Liver (tissue), 9 donors: ENCODE measurements around the gene EXOC7. TPM values are rescaled to one million over a fixed set of nuclear protein-coding genes. Genes with fewer than 3 reads are reported as not detected.

Experiments
- DNase-seq: peaks from one replicate; pipeline ENCODE4 v3.0.0-alpha.2; 2017; ENCODE audit warnings: low spot score
- H3K27ac ChIP-seq, 2 donors: one replicate each; pipeline ENCODE4 v1.7.0; 2013; ENCODE audit warnings: inconsistent platforms in 2 of 2, low read length in 2 of 2, control low read depth in 1 of 2, low read depth in 1 of 2, mild to moderate bottlenecking in 1 of 2
- H3K27me3 ChIP-seq, 4 donors: one replicate each; pipeline versions ENCODE4 v1.6.1 to v1.7.0; 2013; ENCODE audit warnings: low read length in 3 of 4, inconsistent platforms in 1 of 4, mild to moderate bottlenecking in 1 of 4, moderate library complexity in 1 of 4; ENCODE audit not compliant: control insufficient read depth in 4 of 4, insufficient read depth in 4 of 4
- H3K36me3 ChIP-seq, 4 donors: one replicate each; pipeline versions ENCODE4 v1.6.1 to v1.7.0; 2013; ENCODE audit warnings: low read length in 3 of 4, mild to moderate bottlenecking in 3 of 4, low read depth in 1 of 4, moderate library complexity in 1 of 4; ENCODE audit not compliant: control insufficient read depth in 4 of 4, insufficient read depth in 3 of 4
- H3K4me1 ChIP-seq, 4 donors: one replicate each; pipeline versions ENCODE4 v1.6.1 to v1.7.0; 2013; ENCODE audit warnings: low read length in 3 of 4, mild to moderate bottlenecking in 3 of 4, moderate library complexity in 1 of 4; ENCODE audit not compliant: control insufficient read depth in 4 of 4, insufficient read depth in 4 of 4
- H3K4me3 ChIP-seq, 3 donors: one replicate each; pipeline versions ENCODE4 v1.6.1 to v1.7.0; 2013; ENCODE audit warnings: low read length in 3 of 3, control low read depth in 1 of 3, low read depth in 1 of 3, mild to moderate bottlenecking in 1 of 3
- H3K9ac ChIP-seq, 2 donors: one replicate each; pipeline ENCODE4 v1.7.0; 2013; ENCODE audit warnings: low read length in 2 of 2, mild to moderate bottlenecking in 2 of 2, moderate library complexity in 2 of 2, control low read depth in 1 of 2, low read depth in 1 of 2
- H3K9me3 ChIP-seq, 4 donors: one replicate each; pipeline versions ENCODE4 v1.6.1 to v1.7.0; 2013; ENCODE audit warnings: low read length in 3 of 4; ENCODE audit not compliant: control insufficient read depth in 4 of 4
- EGR1 ChIP-seq, 2 donors: IDR thresholded peaks; 2 replicates each; pipeline ENCODE4 v1.6.1; 2016 to 2018; ENCODE audit warnings: antibody characterized with exemption in 2 of 2, low read depth in 2 of 2
- FOXA1 ChIP-seq: IDR thresholded peaks from 2 replicates; pipeline ENCODE4 v1.6.1; 2016; ENCODE audit warnings: antibody characterized with exemption
- FOXA2 ChIP-seq: IDR thresholded peaks from 2 replicates; pipeline ENCODE4 v1.6.1; 2016; ENCODE audit warnings: antibody characterized with exemption
- GABPA ChIP-seq, 2 donors: IDR thresholded peaks in 1 of 2; conservative IDR thresholded peaks in 1 of 2; 2 replicates each; pipeline ENCODE4 v1.6.1; 2016; ENCODE audit warnings: antibody characterized with exemption in 2 of 2, mild to moderate bottlenecking in 1 of 2, moderate library complexity in 1 of 2
- HNF4A ChIP-seq, 2 donors: conservative IDR thresholded peaks; 2 replicates each; pipeline ENCODE4 v1.6.1; 2016; ENCODE audit warnings: antibody characterized with exemption in 2 of 2, mild to moderate bottlenecking in 2 of 2
- HNF4G ChIP-seq: IDR thresholded peaks from 2 replicates; pipeline ENCODE4 v1.6.1; 2016; ENCODE audit warnings: antibody characterized with exemption
- JUND ChIP-seq, 2 donors: IDR thresholded peaks; 2 replicates each; pipeline ENCODE4 v1.6.1; 2016; ENCODE audit warnings: antibody characterized with exemption in 2 of 2
- RAD21 ChIP-seq, 2 donors: IDR thresholded peaks; 2 replicates each; pipeline ENCODE4 v1.6.1; 2016; ENCODE audit warnings: antibody characterized with exemption in 2 of 2, mild to moderate bottlenecking in 2 of 2
- RXRA ChIP-seq, 2 donors: IDR thresholded peaks; 2 replicates each; pipeline ENCODE4 v1.6.1; 2017 to 2018; ENCODE audit warnings: antibody characterized with exemption in 2 of 2, mild to moderate bottlenecking in 1 of 2
- SP1 ChIP-seq: IDR thresholded peaks from 2 replicates; pipeline ENCODE4 v1.6.1; 2018; ENCODE audit warnings: antibody characterized with exemption, mild to moderate bottlenecking
- TAF1 ChIP-seq: conservative IDR thresholded peaks from 2 replicates; pipeline ENCODE4 v1.6.1; 2016; ENCODE audit warnings: antibody characterized with exemption, mild to moderate bottlenecking
- YY1 ChIP-seq: IDR thresholded peaks from 2 replicates; pipeline ENCODE4 v1.6.1; 2016; ENCODE audit warnings: antibody characterized with exemption, mild to moderate bottlenecking
- WGBS: extraction: QIAGEN DNeasy Blood & Tissue Kit; methylation state at CpG from one replicate; pipeline ENCODE4 v1.1.7; 2013; 5-methylcytosine and 5-hydroxymethylcytosine counted together
- polyA plus RNA-seq, 2 donors: library from polyadenylated mRNA; stranded (reverse) in 1 of 2; unstranded in 1 of 2; fragments of 200-250 nt in 1 of 2; fragments of >200 nt in 1 of 2; fragmentation: Nextera tagmentation in 1 of 2; extraction: Ambion mirVana in 1 of 2; gene quantifications; one replicate each; pipeline versions ENCODE4 v1.2.1 to v1.2.3, GENCODE V29; 2013 to 2015
- total RNA-seq, 2 donors: library from RNA; depleted of rRNA; stranded (reverse); fragments of >200 nt; gene quantifications; one replicate each; pipeline ENCODE4 v1.2.3, GENCODE V29; 2014
- TF ChIP-seq, protein P1 (sequence below): fragments of 150-350 bp; IDR thresholded peaks from 2 replicates; pipeline ENCODE4 v1.5.1; 2017; ENCODE audit warnings: improper control_type of control experiment, low read depth, low read length; ENCODE audit not compliant: missing input control
- TF ChIP-seq, protein P2 (sequence below): IDR thresholded peaks from 2 replicates; pipeline ENCODE4 v1.6.1; 2016; ENCODE audit warnings: antibody characterized with exemption
- TF ChIP-seq, protein P3 (sequence below): IDR thresholded peaks from 2 replicates; pipeline ENCODE4 v1.6.1; 2016; ENCODE audit warnings: antibody characterized with exemption
- TF ChIP-seq, protein P4 (sequence below): IDR thresholded peaks from 2 replicates; pipeline ENCODE4 v1.6.1; 2016; ENCODE audit warnings: antibody characterized with exemption, mild to moderate bottlenecking
- TF ChIP-seq, protein P5 (sequence below): IDR thresholded peaks from 2 replicates; pipeline ENCODE4 v1.6.1; 2016; ENCODE audit warnings: antibody characterized with exemption
- donor health status: healthy.
- donor health status: healthy.
- donor health status: healthy.
- donor health status: healthy.
- donor health status: healthy.

The EXOC7 gene
- total and polyA plus RNA-seq, 4 donors: 28.0 to 64.8 (median 38.2) TPM

DNA sequence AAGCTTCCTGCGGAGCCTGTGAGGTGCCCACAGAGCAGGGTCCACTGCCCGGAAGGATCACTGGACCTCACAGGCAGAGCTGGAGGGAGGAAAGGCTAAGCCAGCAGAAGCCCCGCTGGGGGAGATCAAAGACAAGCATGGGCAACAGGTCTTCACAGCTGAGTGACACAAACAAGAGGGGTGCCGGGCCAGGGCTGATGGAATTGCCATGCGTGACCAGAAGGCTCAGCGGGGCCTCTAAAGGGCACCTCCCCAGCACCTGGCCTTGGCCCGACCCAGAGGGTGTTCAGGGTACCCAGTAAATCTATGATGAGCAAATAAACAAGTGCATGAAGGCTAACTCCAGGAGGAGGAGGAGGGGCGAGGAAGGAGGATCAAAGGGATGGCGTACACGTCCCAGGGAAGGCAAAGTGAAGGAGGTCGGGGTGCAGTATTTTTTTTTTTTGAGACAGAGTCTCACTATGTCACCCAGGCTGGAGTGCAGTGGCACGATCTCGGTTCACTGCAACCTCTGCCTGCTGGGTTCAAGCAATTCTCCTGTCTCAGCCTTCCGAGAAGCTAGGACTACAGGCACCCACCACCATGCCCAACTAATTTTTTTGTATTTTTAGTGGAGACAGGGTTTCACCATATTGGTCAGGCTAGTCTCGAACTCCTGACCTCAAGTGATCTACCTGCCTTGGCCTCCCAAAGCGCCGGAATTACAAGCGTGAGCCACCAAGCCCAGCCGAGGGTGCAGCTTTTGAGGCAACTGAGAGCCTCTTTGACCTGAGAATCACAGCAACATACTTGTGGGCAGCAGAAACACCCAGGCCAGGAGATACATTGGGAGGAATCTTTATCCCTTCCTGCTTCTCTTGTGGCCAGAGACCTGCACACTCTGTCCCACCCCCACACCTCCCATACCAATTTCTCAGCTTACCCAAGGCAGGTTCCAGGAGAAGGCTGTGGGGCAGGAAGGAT is 16.1 kb upstream of the EXOC7 start:
- no peak overlapping the region for H3K9ac ChIP-seq
- TF ChIP-seq HNF4G (no peak), JUND (IDR thresholded peaks at IDR 0.05) (no peak), FOXA1 (no peak)
- TF ChIP-seq, protein P1, sequence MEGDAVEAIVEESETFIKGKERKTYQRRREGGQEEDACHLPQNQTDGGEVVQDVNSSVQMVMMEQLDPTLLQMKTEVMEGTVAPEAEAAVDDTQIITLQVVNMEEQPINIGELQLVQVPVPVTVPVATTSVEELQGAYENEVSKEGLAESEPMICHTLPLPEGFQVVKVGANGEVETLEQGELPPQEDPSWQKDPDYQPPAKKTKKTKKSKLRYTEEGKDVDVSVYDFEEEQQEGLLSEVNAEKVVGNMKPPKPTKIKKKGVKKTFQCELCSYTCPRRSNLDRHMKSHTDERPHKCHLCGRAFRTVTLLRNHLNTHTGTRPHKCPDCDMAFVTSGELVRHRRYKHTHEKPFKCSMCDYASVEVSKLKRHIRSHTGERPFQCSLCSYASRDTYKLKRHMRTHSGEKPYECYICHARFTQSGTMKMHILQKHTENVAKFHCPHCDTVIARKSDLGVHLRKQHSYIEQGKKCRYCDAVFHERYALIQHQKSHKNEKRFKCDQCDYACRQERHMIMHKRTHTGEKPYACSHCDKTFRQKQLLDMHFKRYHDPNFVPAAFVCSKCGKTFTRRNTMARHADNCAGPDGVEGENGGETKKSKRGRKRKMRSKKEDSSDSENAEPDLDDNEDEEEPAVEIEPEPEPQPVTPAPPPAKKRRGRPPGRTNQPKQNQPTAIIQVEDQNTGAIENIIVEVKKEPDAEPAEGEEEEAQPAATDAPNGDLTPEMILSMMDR: no peak
- TF ChIP-seq, protein P2, sequence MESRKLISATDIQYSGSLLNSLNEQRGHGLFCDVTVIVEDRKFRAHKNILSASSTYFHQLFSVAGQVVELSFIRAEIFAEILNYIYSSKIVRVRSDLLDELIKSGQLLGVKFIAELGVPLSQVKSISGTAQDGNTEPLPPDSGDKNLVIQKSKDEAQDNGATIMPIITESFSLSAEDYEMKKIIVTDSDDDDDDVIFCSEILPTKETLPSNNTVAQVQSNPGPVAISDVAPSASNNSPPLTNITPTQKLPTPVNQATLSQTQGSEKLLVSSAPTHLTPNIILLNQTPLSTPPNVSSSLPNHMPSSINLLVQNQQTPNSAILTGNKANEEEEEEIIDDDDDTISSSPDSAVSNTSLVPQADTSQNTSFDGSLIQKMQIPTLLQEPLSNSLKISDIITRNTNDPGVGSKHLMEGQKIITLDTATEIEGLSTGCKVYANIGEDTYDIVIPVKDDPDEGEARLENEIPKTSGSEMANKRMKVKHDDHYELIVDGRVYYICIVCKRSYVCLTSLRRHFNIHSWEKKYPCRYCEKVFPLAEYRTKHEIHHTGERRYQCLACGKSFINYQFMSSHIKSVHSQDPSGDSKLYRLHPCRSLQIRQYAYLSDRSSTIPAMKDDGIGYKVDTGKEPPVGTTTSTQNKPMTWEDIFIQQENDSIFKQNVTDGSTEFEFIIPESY: no peak
- no peak overlapping the region for H3K4me3 ChIP-seq
- no peaks in the 10 kb centered on the region for H3K36me3 ChIP-seq
- no peak overlapping the region for H3K27ac ChIP-seq
- no peaks in the 10 kb centered on the region for H3K27me3 ChIP-seq
- no peaks in the 10 kb centered on the region for H3K9me3 ChIP-seq
- H3K4me1 ChIP-seq: peaks cover 0 to 7% (median 5%) of the 10 kb centered on the region in 4 donors
- 85% methylated on average over 19 of the region's 19 CpGs for WGBS
- DNase-seq: no peak

DNA sequence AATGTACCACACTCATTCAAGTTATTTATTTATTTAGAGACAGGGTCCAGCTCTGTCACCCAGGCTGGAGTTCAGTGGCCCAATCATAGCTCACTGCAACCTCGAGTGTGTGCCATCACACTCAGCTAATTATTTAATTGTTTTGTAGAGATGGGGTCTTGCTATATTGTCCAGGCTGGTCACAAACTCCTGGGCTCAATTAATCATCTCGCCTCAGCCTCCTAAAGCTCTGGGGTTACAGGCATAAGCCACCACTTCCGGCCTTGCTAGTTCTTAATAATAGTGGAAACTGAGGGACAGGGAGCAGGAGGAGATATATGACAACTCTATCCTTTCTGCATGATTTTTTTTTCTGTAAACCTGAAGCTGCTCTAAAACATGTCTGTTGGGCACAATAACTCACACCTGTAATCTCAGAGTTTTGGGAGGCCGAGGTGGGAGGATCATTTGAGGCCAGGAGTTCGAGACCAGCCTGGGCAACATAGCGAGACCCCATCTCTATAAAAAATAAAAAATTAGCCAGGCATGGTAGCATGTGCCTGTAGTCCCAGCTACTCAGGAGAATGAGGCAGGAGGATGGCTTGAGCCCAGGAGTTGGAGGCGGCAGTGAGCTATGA is 11.7 kb upstream of the EXOC7 start:
- Histone ChIP-seq H3K4me3 (no peak overlapping the region), H3K4me1 (no peaks in the 10 kb centered on the region), H3K27me3 (no peaks in the 10 kb centered on the region), H3K36me3 (no peaks in the 10 kb centered on the region), H3K9ac (no peak overlapping the region), H3K9me3 (no peaks in the 10 kb centered on the region), H3K27ac (no peak overlapping the region)
- DNase-seq: no peak
- 88% methylated on average over 7 of the region's 7 CpGs for WGBS
- TF ChIP-seq YY1 (no peak), HNF4G (no peak), TAF1 (no peak), SP1 (no peak), JUND (IDR thresholded peaks at IDR 0.05) (no peak), HNF4A (conservative IDR thresholded peaks at IDR 0.05) (no peak), FOXA1 (no peak), RAD21 (IDR thresholded peaks at IDR 0.05) (no peak), EGR1 (IDR thresholded peaks at IDR 0.05; ENCODE audit: low read depth in 2 of 2) (no peak), FOXA2 (no peak), RXRA (IDR thresholded peaks at IDR 0.05) (no peak), GABPA (IDR thresholded peaks at IDR 0.05 in 1 of 2, conservative IDR thresholded peaks at IDR 0.05 in 1 of 2) (no peak)
- TF ChIP-seq, protein P1: no peak
- TF ChIP-seq, protein P3, sequence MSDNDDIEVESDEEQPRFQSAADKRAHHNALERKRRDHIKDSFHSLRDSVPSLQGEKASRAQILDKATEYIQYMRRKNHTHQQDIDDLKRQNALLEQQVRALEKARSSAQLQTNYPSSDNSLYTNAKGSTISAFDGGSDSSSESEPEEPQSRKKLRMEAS: no peak
- TF ChIP-seq, protein P2: no peak
- TF ChIP-seq, protein P4, sequence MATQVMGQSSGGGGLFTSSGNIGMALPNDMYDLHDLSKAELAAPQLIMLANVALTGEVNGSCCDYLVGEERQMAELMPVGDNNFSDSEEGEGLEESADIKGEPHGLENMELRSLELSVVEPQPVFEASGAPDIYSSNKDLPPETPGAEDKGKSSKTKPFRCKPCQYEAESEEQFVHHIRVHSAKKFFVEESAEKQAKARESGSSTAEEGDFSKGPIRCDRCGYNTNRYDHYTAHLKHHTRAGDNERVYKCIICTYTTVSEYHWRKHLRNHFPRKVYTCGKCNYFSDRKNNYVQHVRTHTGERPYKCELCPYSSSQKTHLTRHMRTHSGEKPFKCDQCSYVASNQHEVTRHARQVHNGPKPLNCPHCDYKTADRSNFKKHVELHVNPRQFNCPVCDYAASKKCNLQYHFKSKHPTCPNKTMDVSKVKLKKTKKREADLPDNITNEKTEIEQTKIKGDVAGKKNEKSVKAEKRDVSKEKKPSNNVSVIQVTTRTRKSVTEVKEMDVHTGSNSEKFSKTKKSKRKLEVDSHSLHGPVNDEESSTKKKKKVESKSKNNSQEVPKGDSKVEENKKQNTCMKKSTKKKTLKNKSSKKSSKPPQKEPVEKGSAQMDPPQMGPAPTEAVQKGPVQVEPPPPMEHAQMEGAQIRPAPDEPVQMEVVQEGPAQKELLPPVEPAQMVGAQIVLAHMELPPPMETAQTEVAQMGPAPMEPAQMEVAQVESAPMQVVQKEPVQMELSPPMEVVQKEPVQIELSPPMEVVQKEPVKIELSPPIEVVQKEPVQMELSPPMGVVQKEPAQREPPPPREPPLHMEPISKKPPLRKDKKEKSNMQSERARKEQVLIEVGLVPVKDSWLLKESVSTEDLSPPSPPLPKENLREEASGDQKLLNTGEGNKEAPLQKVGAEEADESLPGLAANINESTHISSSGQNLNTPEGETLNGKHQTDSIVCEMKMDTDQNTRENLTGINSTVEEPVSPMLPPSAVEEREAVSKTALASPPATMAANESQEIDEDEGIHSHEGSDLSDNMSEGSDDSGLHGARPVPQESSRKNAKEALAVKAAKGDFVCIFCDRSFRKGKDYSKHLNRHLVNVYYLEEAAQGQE: no peak
- TF ChIP-seq, protein P5, sequence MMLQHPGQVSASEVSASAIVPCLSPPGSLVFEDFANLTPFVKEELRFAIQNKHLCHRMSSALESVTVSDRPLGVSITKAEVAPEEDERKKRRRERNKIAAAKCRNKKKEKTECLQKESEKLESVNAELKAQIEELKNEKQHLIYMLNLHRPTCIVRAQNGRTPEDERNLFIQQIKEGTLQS: no peak
